Fibroblast of skin of left biceps (primary cell): ENCODE results near the gene SNX2.
"Not testable (repeated sequence)": the region's sequence is repeated elsewhere in the genome, so short reads cannot be mapped to it uniquely, and the experiment has no call there.

Source experiments
- DNase-seq, 2 experiments: peaks; one replicate each; pipeline ENCODE4 v3.0.0-alpha.2; 2013; ENCODE audit warnings: low read depth in 2 of 2

The SNX2 gene

GRCh38 chr5:122844136-122844909, 69.4 kb downstream of the SNX2 start:
- no peak for DNase-seq

- DNase-seq = no peak
Observed at GRCh38 chr5:122844910-122845228, 70.0 kb downstream of the SNX2 start.

DNA sequence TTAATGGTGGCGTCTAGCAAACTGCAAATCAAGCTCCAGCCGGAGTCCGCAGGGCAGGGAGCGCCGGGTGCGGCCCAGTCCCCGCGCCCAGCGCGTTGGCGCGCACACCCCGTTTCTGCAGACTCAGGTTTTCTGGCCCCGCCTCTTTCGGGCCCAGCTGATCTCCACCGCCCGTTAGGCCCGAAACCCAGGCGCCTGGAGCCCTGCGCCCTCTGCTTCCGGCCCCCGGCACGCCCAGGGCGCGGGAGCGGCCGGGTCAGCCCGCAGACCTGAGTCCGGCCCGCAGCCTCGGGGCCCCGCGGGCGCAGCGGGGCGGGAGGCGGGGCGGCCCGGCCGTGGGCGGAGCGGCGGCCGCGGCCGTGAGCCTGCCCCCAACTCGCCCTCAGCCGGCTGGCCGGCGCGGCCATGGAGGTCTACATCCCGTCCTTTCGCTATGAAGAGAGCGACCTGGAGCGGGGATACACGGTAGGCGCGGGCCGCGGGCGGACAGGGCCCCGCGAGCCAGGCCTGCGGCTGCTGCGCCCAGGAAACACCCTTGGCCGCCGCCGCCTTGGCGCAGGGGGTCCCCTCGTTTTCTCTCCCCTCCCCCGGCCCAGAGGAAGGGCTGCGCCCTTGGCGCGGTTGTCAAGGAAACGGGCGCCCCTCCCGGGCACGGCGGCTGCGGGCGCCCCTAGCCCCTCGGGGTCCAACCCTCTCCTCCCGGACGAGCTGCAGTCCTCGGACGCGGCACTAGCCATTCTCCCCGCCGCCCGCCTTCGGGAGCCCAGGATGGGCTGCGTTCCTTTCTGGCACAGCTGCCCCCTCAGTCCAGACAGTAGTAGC, 70.6 kb downstream of the SNX2 start, which contains the start of gene SNX24:
Gene SNX24 (plus strand): TSS at position 385 of the 822 bp plus-strand sequence. CDS start 21 bp downstream, at position 406.
- no peak for DNase-seq

DNA sequence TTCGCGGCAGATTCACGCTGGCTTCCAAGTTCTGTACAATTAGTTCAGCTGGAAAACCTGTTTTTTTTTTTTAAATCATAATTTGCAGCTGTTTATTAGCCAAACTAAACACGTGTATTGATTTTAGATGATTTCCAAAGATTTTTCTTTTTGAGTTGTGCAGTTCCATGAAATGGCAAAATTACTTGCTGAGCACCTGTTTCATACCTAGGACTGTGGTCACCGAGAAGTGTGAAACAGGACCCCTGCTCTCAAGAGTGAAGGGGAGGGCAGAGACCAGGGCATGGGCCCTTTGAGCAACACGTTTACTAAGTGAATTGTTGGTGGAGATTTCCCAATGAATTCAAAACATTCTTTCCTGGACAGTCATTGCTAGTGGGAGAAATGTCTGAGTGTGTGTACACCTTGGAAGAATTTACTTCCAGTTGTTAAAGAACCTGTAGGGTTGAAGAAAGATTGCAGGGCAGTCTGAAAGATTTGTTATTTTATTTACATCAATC, 71.2 kb downstream of the SNX2 start:
- peak in 1 of 2 experiments; percentile 37 for DNase-seq

GRCh38 chr5:122847687-122848081, 72.8 kb downstream of the SNX2 start:
- DNase-seq = no peak

- DNase-seq = no peak
Observed at GRCh38 chr5:122849771-122850170, 74.9 kb downstream of the SNX2 start.

- DNase-seq = not testable (repeated sequence)
Observed at GRCh38 chr5:122857538-122857937, 82.7 kb downstream of the SNX2 start.

- DNase-seq = no peak
Observed at GRCh38 chr5:122858451-122858850, 83.6 kb downstream of the SNX2 start.

- DNase-seq = no peak
Observed at GRCh38 chr5:122863240-122863639, 88.4 kb downstream of the SNX2 start.

DNA sequence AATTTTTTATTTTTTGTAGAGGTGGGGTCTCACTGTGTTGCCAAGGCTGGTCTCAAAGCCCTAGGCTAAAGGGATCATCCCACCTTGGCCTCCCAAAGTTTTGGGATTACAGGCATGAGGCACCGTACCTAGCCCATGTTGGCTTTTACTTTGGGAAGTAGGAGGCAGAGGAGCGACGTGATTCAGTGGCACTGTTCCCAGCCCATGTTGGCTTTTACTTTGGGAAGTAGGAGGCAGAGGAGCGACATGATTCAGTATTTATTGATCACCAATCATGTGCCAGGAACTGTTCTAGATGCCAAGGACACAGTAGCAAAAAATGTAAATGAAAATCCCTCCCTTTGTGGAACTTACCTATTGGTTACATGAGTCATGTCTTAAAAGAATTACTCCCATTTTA, 88.8 kb downstream of the SNX2 start:
- DNase-seq = no peak

GRCh38 chr5:122864400-122864799, 89.5 kb downstream of the SNX2 start:
- no peak for DNase-seq

- no peak for DNase-seq
Observed at GRCh38 chr5:122864842-122865241, 90.0 kb downstream of the SNX2 start.

GRCh38 chr5:122870219-122870856, 95.5 kb downstream of the SNX2 start:
- peak in 1 of 2 experiments; percentile 31 for DNase-seq

- DNase-seq = no peak
Observed at GRCh38 chr5:122871661-122872060, 96.8 kb downstream of the SNX2 start.

GRCh38 chr5:122874179-122874875, 99.4 kb downstream of the SNX2 start:
- no peak for DNase-seq

- DNase-seq = no peak
Observed at GRCh38 chr5:122877518-122877917, 102.6 kb downstream of the SNX2 start.

DNA sequence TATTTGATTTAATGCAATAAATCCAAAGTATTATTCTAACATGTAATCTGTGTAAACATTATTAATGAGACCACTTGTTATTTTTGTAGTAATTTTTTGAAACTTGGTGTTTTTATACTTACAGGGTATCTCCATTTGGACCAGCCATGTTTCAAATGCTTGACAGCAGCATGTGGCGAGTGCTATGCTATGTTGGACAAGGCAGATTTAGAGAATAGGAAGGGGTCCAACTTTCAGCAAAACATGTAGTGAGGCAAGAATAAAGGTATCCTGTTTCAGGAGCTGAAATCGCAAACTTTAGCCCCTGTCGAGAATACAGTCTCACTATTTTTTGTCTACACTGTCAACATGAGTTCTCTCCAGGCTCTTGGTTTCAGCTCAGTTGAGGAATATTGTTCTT, 104.2 kb downstream of the SNX2 start:
- no peak for DNase-seq
